Erythroblast (primary cell): Measurements from ENCODE around the gene KCNH2.

ENCODE experiments used
- GATA1 ChIP-seq: IDR thresholded peaks from 2 replicates; pipeline ENCODE4 v1.6.1; 2011; ENCODE audit warnings: low read depth, mild to moderate bottlenecking, control low read depth, low read length, moderate library complexity
- POLR2A ChIP-seq: IDR thresholded peaks from 2 replicates; pipeline ENCODE4 v1.6.1; 2011; ENCODE audit warnings: mild to moderate bottlenecking, low read length

- TF ChIP-seq POLR2A (no peak), GATA1 (no peak)
Measured at GRCh38 chr7:150902078-150903033, 75.8 kb downstream of the KCNH2 start.
